ENCODE results near the gene STAG3.
A peak's percentile ranks its signal among the peaks of the same experiment; 100 is the strongest.

Gene STAG3

DNA sequence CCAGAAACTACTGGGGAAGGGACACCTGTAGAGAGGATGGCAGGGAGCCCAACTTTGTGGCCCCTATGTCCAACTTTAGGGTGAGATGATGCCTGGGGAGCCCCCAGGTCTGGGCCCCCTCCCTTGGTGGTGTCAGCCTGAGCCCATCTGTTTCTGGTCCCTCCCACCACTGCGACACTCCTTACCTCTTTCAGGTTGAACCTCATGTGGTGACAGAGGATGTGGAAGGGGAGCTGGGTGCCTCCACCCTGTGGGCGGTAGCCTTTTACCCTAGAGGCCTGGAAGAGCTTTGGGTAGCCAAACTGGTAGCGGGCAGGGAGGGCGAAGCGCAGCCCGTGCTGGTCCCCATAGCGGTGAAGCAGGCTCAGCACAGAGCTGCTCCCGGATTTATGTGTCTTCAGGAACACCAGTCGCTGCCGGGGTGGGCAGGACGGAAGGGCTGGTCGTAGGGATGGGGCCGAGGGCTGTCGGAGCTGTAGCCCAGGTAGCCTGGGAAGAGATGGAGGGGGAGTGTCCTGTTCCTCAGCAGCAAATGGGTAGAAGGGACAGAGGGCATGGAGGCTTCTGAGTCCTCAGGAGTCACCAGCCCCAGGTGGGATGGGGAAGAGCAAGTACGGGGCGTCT lies 11.3 kb upstream of the STAG3 start:
- TF ChIP-seq, protein P1, sequence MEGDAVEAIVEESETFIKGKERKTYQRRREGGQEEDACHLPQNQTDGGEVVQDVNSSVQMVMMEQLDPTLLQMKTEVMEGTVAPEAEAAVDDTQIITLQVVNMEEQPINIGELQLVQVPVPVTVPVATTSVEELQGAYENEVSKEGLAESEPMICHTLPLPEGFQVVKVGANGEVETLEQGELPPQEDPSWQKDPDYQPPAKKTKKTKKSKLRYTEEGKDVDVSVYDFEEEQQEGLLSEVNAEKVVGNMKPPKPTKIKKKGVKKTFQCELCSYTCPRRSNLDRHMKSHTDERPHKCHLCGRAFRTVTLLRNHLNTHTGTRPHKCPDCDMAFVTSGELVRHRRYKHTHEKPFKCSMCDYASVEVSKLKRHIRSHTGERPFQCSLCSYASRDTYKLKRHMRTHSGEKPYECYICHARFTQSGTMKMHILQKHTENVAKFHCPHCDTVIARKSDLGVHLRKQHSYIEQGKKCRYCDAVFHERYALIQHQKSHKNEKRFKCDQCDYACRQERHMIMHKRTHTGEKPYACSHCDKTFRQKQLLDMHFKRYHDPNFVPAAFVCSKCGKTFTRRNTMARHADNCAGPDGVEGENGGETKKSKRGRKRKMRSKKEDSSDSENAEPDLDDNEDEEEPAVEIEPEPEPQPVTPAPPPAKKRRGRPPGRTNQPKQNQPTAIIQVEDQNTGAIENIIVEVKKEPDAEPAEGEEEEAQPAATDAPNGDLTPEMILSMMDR (IDR thresholded peaks at IDR 0.05; ENCODE audit: insufficient read depth, low read length, missing control alignments) = no peak
- no peak for DNase-seq (ENCODE audit: low read depth, low spot score)
- ChIA-PET CTCF (interaction anchor here (1.3 to 2.7 kb wide), 3 partner anchors 11 to 17 kb away, joined by 3 to 12 read pairs (median 10); partner anchors contain the start of genes GPC2 and STAG3), POLR2A (no interaction called here)
- no peak overlapping the region for H3K4me3 ChIP-seq (ENCODE audit: low read depth, low read length)

DNA sequence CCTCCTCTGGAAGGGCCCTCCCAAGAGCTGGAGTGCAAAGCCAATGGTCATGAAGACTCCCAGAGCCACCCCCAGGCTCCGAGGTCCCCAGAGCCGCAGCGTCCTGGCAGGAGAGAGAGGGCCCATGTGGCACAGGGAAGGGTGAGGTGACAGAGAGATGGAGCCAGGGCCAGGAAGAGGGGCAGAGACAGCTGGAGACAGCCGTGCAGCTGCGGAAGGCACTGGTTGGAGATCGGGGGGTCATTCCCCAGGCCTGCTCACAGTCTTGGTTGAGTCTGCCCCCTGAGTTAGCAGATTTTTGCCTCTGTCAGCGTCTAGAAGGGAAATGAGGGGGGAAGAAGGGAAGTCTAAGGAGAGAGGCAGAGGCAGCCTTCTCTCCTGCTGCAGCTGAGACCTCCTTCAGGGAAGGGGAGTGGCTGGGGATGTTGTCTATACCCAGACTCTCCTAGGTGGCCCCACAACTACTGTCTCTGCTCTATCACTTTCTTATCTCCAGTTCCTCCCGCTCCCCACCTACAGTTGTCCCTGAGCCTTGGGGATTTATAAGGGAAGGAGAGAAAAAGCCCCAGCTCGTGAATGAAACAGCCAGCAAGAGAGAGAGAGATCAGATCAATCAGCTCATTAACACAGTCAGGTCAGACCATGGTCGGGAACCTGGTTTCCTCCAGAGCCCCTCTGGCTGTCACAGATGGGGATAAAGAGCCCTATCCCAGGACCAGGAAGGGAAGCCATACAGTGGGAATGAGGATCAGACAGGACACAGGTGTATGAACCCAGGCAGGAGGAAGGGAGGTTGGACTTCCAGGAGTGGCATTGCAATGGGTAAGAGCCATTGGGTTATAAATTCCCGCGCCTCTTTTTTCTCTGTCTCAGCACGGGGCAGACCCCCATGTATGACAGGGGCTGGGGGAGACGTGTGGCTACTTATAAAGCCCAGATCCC lies 10.5 kb upstream of the STAG3 start:
- DNase-seq (ENCODE audit: low read depth, low spot score) = no peak
- CTCF ChIA-PET = interaction anchor here (1.2 to 2.7 kb wide), 7 partner anchors 9 to 51 kb away, joined by 3 to 12 read pairs (median 7); partner anchors contain the start of genes GPC2, STAG3 and TRAPPC14
- POLR2A ChIA-PET = interaction anchor here (1.4 kb wide), 1 partner anchor 11 kb away, joined by 5 read pairs; no protein-coding TSS in a partner anchor
- TF ChIP-seq, protein P1 (IDR thresholded peaks at IDR 0.05; ENCODE audit: insufficient read depth, low read length, missing control alignments) = no peak
- no peak overlapping the region; the same call in 1 of the 2 replicates for H3K4me3 ChIP-seq (ENCODE audit: low read depth, low read length)

DNA sequence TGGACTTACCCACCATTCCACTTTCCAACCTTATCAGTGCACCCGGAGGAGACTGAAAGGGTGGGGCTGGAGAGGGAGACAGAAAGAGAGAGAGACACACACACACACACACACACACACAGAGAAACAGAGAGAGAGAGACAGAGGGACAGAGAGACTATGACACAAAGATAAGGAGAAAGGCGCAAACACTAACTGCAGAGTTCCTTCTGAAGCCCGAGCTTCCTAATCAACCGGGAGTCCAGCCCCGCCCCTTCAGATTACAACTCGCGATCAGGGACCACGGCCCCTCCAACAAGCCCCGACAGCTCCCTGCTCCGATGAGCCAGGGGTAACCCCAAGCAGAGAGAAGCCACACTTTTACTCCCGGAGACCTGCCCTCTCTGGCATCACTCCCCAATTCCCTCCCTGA lies 9.8 kb upstream of the STAG3 start:
- POLR2A ChIA-PET = interaction anchor here (0.6 to 1.4 kb wide), 3 partner anchors 10 to 34 kb away, joined by 4 to 8 read pairs (median 5); partner anchors contain the start of genes GPC2 and STAG3
- CTCF ChIA-PET = interaction anchor here (0.7 to 2.7 kb wide), 8 partner anchors 8 to 50 kb away, joined by 3 to 12 read pairs (median 6); partner anchors contain the start of genes GPC2, STAG3 and TRAPPC14
- DNase-seq (ENCODE audit: low read depth, low spot score) = no peak
- H3K4me3 ChIP-seq (ENCODE audit: low read depth, low read length) = peak overlapping the region; percentile 52
- TF ChIP-seq, protein P1 (IDR thresholded peaks at IDR 0.05; ENCODE audit: insufficient read depth, low read length, missing control alignments) = no peak

DNA sequence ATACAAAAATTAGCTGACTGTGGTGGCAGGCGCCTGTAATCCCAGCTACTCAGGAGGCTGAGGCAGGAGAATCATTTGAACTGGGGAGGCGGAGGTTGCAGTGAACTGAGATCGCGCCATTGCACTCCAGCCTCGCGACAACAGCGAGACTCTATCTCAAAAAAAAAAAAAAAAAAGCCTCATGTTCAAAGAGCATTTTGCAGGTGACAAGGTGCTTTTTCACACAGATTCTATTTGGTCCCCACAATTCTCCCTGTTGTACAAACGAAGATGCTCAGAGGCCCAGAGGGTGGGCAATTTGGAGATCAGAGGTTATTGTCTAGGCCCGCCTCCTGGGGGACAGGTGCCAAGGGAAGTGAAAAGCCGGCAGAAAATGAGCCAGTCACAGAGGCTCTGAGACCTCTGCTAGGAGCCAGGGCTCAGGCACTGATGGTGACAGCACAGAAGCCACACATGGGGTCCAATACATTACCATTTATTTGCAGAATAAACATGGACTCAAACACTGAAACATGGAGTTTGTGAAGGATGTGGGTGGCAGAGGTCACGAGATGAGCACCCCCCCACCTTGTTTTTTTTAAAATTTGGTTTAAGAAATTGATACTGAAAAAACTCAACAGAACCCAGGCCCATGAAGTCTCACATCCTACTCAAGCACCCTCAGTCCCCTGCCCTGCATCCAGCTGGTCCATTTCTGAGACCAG lies 8.4 kb upstream of the STAG3 start:
- TF ChIP-seq, protein P1 (IDR thresholded peaks at IDR 0.05; ENCODE audit: insufficient read depth, low read length, missing control alignments) = no peak
- ChIA-PET CTCF (interaction anchor here (2.7 kb wide), 1 partner anchor 14 kb away, joined by 10 read pairs; no protein-coding TSS in a partner anchor), POLR2A (no interaction called here)
- H3K4me3 ChIP-seq (ENCODE audit: low read depth, low read length) = no peak overlapping the region
- no peak for DNase-seq (ENCODE audit: low read depth, low spot score)

DNA sequence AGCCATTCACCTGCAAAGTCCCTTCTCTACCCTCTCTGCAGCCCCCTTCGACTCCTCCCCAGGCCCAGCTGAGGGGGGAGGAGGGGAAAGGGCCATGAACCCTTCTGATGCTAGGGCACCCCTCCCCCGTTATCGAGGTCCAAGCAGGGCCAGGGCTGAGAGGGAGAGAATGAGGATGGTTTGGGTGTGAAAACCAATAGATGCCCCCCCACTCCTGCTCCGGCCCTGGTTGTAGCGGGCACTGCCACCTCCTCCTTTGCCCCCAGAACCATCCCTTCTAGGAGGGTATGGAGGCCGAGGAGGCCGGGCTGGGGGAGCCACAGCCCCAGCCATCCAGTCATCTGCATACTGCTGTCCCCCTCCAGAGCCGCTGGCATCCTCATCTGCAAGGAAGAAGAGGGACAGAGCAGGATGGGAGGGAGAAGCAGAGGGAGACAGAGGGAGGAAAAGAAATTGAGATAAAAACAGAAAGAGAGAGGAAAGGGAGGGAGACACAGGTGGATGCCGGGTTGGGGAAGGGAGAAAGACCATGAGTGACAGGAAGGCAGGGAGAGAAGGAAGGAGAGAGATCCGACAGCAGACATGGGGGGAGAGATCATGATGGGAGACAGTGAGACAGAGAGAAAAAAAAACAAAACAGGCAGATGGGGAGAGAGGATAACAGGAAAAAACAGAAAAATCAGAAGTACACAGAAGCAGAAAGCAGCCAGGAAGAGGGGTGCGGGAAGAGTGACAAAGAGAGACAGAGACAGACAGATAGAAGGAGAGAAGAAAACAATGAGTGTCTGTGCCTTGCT lies 7.4 kb upstream of the STAG3 start:
- CTCF ChIA-PET = interaction anchor here (2.0 kb wide), 1 partner anchor 38 kb away, joined by 13 read pairs; no protein-coding TSS in a partner anchor
- TF ChIP-seq, protein P1 (IDR thresholded peaks at IDR 0.05; ENCODE audit: insufficient read depth, low read length, missing control alignments) = no peak
- H3K4me3 ChIP-seq (ENCODE audit: low read depth, low read length) = no peak overlapping the region
- POLR2A ChIA-PET = no interaction called here
- no peak for DNase-seq (ENCODE audit: low read depth, low spot score)
